Suprapubic skin (tissue), 3 donors: Measurements from ENCODE around the gene ZDHHC5.
"Not testable (repeated sequence)": the region's sequence is repeated elsewhere in the genome, so short reads cannot be mapped to it uniquely, and the experiment has no call there.

ENCODE experiments used
- CTCF ChIP-seq, 2 donors: fragments of 200-600 bp in 1 of 2; fragments of 450-650 bp in 1 of 2; sonication (generic) in 1 of 2; IDR thresholded peaks; one replicate each; pipeline ENCODE4 v1.5.1; 2016 to 2019; ENCODE audit warnings: antibody characterized with exemption in 2 of 2, mild to moderate bottlenecking in 1 of 2, moderate library complexity in 1 of 2
- EP300 ChIP-seq: sonication (generic); formaldehyde crosslinking; IDR thresholded peaks from one replicate; pipeline ENCODE4 v1.6.1; 2017; ENCODE audit warnings: antibody characterized with exemption
- POLR2A ChIP-seq, 2 donors: fragments of 450-650 bp; IDR thresholded peaks; one replicate each; pipeline ENCODE4 v1.6.1; 2017; ENCODE audit warnings: antibody characterized with exemption in 2 of 2, mild to moderate bottlenecking in 2 of 2, moderate library complexity in 2 of 2

GRCh38 chr11:57705432-57705831, 37.5 kb downstream of the ZDHHC5 start:
- TF ChIP-seq POLR2A (IDR thresholded peaks at IDR 0.05); EP300; CTCF (IDR thresholded peaks at IDR 0.05): not testable (repeated sequence)
